GM10266 (cell line): ENCODE data around the gene PHRF1.

Experiments used
- DNase-seq: peaks from one replicate; pipeline ENCODE4 v3.0.0; 2012; ENCODE audit errors: extremely low spot score
- TF ChIP-seq, protein P1 (sequence below): IDR thresholded peaks from 2 replicates; pipeline ENCODE4 v1.5.1; 2012; ENCODE audit warnings: mild to moderate bottlenecking, low read depth; ENCODE audit not compliant: control insufficient read depth, insufficient read depth; ENCODE audit errors: missing control alignments

PHRF1 gene

GRCh38 chr11:557328-558132 is 18.7 kb upstream of the PHRF1 start:
- TF ChIP-seq, protein P1, sequence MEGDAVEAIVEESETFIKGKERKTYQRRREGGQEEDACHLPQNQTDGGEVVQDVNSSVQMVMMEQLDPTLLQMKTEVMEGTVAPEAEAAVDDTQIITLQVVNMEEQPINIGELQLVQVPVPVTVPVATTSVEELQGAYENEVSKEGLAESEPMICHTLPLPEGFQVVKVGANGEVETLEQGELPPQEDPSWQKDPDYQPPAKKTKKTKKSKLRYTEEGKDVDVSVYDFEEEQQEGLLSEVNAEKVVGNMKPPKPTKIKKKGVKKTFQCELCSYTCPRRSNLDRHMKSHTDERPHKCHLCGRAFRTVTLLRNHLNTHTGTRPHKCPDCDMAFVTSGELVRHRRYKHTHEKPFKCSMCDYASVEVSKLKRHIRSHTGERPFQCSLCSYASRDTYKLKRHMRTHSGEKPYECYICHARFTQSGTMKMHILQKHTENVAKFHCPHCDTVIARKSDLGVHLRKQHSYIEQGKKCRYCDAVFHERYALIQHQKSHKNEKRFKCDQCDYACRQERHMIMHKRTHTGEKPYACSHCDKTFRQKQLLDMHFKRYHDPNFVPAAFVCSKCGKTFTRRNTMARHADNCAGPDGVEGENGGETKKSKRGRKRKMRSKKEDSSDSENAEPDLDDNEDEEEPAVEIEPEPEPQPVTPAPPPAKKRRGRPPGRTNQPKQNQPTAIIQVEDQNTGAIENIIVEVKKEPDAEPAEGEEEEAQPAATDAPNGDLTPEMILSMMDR, result no peak
- DNase-seq, result no peak

- no peak for DNase-seq
- TF ChIP-seq, protein P1, result no peak
Measured at GRCh38 chr11:558503-558902, 17.8 kb upstream of the PHRF1 start.

GRCh38 chr11:559020-559620 is 17.1 kb upstream of the PHRF1 start:
- TF ChIP-seq, protein P1, result no peak
- no peak for DNase-seq

- TF ChIP-seq, protein P1, result no peak
- DNase-seq, result no peak
Measured at GRCh38 chr11:559712-560304, 16.5 kb upstream of the PHRF1 start.

DNA sequence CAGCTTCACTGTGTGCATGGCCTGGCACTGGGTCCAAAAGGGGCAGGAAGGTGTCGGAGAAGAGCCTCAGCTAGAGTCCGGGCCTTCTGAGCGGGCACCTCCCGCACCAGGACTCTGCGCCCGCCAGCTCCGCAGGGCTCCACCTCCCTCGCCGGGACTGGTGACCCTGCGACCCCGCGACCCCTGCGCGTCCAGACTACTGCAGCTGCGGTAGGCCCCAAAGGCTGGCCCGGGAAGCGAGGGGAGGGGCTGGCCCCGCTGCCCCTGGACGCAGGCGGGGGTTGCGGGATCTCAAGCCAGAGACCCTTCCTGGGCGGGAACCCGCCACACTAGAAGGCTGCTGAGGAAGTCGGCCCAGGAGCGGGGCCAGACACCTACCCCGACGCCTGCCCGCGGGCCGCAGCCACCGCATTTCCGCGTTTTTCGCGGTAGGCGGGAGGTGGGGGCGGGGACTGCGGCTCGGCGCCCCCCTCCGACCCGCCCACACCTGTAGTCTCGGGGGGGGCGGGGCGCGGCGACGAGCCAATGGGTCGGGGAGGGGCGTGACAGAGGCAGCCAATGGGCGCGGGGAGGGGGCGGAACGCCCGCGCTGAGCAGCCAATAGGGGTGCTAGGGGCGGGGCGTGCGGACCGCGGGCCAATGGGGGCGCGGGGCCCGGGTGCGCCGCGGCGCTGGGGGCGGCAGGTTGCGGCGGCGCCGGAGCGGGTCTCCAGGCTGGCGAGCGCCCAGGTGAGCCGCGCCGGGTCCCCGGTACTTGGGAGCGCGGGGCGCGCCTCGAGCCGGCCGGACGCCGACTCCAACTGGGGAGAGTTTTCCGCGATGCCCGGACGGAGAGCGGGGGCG is 15.7 kb upstream of the PHRF1 start, which contains the start of the genes LMNTD2 and RASSF7:
Gene LMNTD2, minus strand, starts transcription at position 434 of the 843 bp plus-strand sequence. Its CDS starts 22 bp downstream, at position 412.
Gene RASSF7, plus strand, starts transcription at position 666 of the 843 bp plus-strand sequence. CDS start 799 bp downstream, outside the sequence.
- TF ChIP-seq, protein P1, result no peak
- DNase-seq, result peak; percentile 100

DNA sequence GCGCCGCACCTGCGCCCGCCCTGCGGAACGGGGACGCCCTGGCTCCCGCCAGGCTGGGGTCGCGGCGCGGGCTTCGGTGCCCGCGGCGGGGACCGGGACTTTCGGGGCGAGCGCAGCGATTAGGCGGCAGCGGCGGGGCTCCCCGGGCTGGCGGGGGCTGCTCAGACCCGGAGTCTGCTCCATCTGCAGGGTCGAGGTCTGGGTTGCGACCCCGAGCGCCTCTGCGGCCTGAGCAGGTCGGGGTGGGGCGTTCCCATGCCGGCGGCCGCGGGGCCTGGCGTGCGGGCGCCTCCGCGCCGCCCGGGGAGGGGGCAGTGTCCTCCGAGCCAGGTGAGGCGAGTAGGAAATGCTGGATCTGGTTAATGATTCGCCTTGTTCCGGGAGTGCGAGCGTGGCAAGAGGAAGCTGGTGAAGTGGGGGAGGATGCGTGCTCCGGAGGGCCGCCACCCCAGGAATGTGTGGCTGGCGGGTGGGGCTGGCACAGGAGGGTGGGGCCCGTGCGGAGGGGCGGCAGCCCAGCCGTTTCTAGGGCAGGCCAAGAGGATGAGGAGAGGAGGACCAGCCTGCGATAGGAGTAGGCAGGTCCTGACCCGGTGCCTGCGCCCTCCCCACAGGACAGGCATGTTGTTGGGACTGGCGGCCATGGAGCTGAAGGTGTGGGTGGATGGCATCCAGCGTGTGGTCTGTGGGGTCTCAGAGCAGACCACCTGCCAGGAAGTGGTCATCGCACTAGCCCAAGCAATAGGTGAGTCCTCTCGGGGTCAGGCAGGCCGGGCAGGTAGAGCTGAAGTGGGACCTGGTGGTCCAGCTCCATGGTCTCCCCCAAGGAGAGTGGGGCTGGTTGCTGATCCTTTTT is 14.9 kb upstream of the PHRF1 start:
- peak; percentile 53 for DNase-seq
- TF ChIP-seq, protein P1, result no peak
